GM23248 (cell line): ENCODE data around the gene KIF5A.
"Not testable (repeated sequence)": the region's sequence is repeated elsewhere in the genome, so short reads cannot be mapped to it uniquely, and the experiment has no call there.

ENCODE experiments used
- EZH2 ChIP-seq: fragments of 200-600 bp; sonication (generic); IDR thresholded peaks from 2 replicates; pipeline ENCODE4 v1.6.1; 2018; ENCODE audit warnings: antibody characterized with exemption, mild to moderate bottlenecking; ENCODE audit not compliant: insufficient read depth, poor library complexity, severe bottlenecking
- EZH2phosphoT487 ChIP-seq: fragments of 200-600 bp; sonication (generic); IDR thresholded peaks from 2 replicates; pipeline ENCODE4 v1.6.1; 2018; ENCODE audit warnings: antibody characterized with exemption, moderate library complexity, mild to moderate bottlenecking, low read depth; ENCODE audit not compliant: insufficient read depth

- not testable (repeated sequence) for TF ChIP-seq EZH2, EZH2phosphoT487
These were observed 39.2 kb downstream of the KIF5A start for GRCh38 chr12:57588951-57589610.
